PFSK-1 (cell line): ENCODE data around the gene TLCD2.

ENCODE experiments used
- FOXP2 ChIP-seq: optimal IDR thresholded peaks from 2 replicates; pipeline ENCODE3; 2011; ENCODE audit warnings: borderline replicate concordance, control low read depth, inconsistent platforms; ENCODE audit not compliant: insufficient read depth; ENCODE audit errors: extremely low read length, extremely low read depth
- POLR2AphosphoS5 ChIP-seq: IDR thresholded peaks from 2 replicates; pipeline ENCODE4 v1.6.1; 2012; ENCODE audit warnings: low read depth, mild to moderate bottlenecking, control low read depth, low read length, moderate library complexity
- SIN3A ChIP-seq: IDR thresholded peaks from 2 replicates; pipeline ENCODE4 v1.6.1; 2012; ENCODE audit warnings: mild to moderate bottlenecking, low read length, moderate library complexity, borderline replicate concordance; ENCODE audit not compliant: insufficient read depth
- TAF1 ChIP-seq: IDR thresholded peaks from 2 replicates; pipeline ENCODE4 v1.6.1; 2012; ENCODE audit warnings: low read length, control low read depth, borderline replicate concordance; ENCODE audit not compliant: insufficient read depth
- TF ChIP-seq, protein P1 (sequence below), 2 experiments: IDR thresholded peaks; 2 replicates each; pipeline versions ENCODE4 v1.6.1 to v1.8.0; 2011 to 2012; ENCODE audit warnings: low read depth in 2 of 2, low read length in 2 of 2, control low read depth in 1 of 2, inconsistent platforms in 1 of 2, mild to moderate bottlenecking in 1 of 2, moderate library complexity in 1 of 2; ENCODE audit not compliant: insufficient read depth in 1 of 2

The TLCD2 gene

DNA sequence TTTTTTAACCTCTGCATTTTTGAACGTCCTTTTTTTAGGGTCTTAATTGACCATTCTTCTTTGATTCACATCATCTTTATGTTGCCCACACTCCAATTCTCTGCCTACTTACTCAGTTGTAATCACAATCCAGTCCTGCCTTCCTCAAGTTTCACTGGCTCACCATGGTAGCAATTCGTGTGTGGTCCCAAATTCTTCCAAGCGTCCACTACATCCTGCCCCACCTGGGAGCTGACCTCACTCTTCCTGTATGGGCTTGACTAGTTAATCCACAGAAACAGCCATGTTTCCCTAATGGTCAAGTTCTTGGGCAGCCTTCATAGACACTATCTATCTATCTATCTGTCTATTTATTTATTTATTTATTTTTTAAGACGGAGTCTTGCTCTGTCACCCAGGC is 7.1 kb downstream of the TLCD2 start:
- TF ChIP-seq TAF1, result no peak
- no peak for TF ChIP-seq POLR2AphosphoS5
- TF ChIP-seq SIN3A, result no peak
- TF ChIP-seq, protein P1, sequence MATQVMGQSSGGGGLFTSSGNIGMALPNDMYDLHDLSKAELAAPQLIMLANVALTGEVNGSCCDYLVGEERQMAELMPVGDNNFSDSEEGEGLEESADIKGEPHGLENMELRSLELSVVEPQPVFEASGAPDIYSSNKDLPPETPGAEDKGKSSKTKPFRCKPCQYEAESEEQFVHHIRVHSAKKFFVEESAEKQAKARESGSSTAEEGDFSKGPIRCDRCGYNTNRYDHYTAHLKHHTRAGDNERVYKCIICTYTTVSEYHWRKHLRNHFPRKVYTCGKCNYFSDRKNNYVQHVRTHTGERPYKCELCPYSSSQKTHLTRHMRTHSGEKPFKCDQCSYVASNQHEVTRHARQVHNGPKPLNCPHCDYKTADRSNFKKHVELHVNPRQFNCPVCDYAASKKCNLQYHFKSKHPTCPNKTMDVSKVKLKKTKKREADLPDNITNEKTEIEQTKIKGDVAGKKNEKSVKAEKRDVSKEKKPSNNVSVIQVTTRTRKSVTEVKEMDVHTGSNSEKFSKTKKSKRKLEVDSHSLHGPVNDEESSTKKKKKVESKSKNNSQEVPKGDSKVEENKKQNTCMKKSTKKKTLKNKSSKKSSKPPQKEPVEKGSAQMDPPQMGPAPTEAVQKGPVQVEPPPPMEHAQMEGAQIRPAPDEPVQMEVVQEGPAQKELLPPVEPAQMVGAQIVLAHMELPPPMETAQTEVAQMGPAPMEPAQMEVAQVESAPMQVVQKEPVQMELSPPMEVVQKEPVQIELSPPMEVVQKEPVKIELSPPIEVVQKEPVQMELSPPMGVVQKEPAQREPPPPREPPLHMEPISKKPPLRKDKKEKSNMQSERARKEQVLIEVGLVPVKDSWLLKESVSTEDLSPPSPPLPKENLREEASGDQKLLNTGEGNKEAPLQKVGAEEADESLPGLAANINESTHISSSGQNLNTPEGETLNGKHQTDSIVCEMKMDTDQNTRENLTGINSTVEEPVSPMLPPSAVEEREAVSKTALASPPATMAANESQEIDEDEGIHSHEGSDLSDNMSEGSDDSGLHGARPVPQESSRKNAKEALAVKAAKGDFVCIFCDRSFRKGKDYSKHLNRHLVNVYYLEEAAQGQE (IDR thresholded peaks at IDR 0.05; ENCODE audit: insufficient read depth in 1 of 2, low read depth in 2 of 2, low read length in 2 of 2), result no peak
- TF ChIP-seq FOXP2, result no peak

DNA sequence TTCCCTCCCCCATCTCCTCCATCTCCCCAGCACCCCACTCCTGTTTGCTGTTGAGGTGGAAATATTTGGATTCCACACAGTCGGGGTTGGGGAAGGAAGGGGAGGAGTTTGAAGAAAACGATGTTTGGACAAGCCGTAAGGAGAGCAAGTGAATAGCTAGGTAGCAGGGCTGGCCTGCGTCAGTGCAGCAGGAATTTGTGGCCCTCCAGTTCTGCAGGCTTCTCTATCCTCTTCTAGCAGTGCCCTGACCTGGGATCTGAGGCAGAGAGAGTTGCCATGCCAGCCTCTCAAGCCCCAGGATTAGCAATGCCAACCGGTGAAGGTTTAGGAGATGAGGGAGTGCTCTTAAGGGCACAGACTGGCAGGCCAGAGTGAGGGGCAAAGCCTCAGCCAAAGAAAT is 12.5 kb downstream of the TLCD2 start:
- no peak for TF ChIP-seq FOXP2
- TF ChIP-seq SIN3A, result no peak
- TF ChIP-seq, protein P1 (IDR thresholded peaks at IDR 0.05; ENCODE audit: insufficient read depth in 1 of 2, low read depth in 2 of 2, low read length in 2 of 2), result no peak

DNA sequence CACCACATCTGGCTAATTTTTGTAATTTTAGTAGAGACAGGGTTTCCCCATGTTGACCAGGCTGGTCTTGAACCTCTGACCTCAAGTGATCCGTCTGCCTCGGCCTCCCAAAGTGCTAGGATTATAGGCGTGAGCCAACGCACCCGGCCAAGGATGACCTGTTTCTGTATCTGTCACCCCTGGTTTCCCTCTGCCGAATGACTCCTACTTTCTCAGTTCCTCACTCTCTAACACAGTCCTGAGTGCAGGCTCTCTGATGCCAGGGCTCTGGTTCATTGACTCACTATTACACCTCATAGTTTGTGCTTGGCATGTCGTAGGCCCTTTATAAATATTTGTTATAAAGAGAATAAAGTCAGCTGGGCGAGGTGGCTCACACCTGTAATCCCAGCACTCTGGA is 14.8 kb downstream of the TLCD2 start:
- TF ChIP-seq FOXP2 (no peak), SIN3A (no peak), TAF1 (no peak), POLR2AphosphoS5 (no peak)
- TF ChIP-seq, protein P1 (IDR thresholded peaks at IDR 0.05; ENCODE audit: insufficient read depth in 1 of 2, low read depth in 2 of 2, low read length in 2 of 2), result no peak

DNA sequence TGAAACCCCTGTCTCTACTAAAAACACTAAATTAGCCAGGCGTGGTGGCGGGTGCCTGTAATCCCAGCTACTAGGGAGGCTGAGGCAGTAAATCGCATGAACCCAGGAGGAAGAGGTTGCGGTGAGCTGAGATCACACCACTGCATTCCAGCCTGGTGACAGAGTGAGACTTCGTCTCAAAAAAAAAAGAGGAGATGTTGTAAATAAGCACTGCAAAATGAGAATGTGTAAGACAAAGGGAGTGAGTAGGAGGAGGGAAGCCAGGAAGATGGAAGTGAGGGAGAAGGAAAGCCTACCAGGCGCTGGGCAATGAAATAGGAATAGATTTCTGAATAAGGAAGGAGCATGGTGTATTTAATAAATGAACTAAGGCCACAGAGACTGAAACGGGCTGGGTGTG is 16.8 kb downstream of the TLCD2 start:
- TF ChIP-seq, protein P1 (IDR thresholded peaks at IDR 0.05; ENCODE audit: insufficient read depth in 1 of 2, low read depth in 2 of 2, low read length in 2 of 2), result no peak
- TF ChIP-seq POLR2AphosphoS5 (no peak), SIN3A (no peak), FOXP2 (no peak), TAF1 (no peak)
